ENCODE results near the gene CREBL2. TPM values are rescaled to one million over a fixed set of nuclear protein-coding genes. Genes with fewer than 3 reads are reported as not detected.
"Not testable (repeated sequence)": the region's sequence is repeated elsewhere in the genome, so short reads cannot be mapped to it uniquely, and the experiment has no call there.

The CREBL2 gene
- total RNA-seq, 2 experiments from 2014 or later = 12.5 to 13.9 TPM

DNA sequence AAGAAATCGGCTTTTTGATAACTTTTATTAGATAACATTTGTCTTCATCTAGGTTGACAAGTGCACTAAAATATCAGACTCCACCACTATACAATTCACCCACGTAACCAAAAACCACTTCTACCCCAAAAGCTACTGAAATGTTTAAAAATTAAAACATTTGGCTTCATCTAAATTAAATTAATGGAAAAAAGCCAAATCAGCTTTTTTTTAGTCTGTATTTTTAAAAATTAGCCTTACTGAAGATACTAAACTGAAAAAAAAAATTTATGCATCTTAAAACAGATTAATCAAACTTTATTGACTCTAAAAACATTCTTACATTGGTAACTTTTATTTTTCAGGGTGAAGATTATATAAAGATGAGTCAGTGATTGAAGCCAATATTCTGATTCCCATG lies 30.0 kb downstream of the CREBL2 start:
- H3K27ac Mint-ChIP-seq = no peak overlapping the region
- H3K9me3 Mint-ChIP-seq = peaks cover 13% of the 10 kb centered on the region
- H3K4me1 Mint-ChIP-seq = peaks cover 11% of the 10 kb centered on the region
- H3K4me3 Mint-ChIP-seq = no peak overlapping the region
- H3K27me3 Mint-ChIP-seq = no peaks in the 10 kb centered on the region
- H3K36me3 Mint-ChIP-seq = peaks cover 41% of the 10 kb centered on the region
- no peak for DNase-seq

GRCh38 chr12:12642916-12643315 lies 31.2 kb downstream of the CREBL2 start:
- no peaks in the 10 kb centered on the region for H3K27me3 Mint-ChIP-seq
- no peak for DNase-seq
- peaks cover 21% of the 10 kb centered on the region for H3K9me3 Mint-ChIP-seq
- H3K4me3 Mint-ChIP-seq = no peak overlapping the region
- H3K4me1 Mint-ChIP-seq = peaks cover 10% of the 10 kb centered on the region
- no peak overlapping the region for H3K27ac Mint-ChIP-seq
- peaks cover 42% of the 10 kb centered on the region for H3K36me3 Mint-ChIP-seq

DNA sequence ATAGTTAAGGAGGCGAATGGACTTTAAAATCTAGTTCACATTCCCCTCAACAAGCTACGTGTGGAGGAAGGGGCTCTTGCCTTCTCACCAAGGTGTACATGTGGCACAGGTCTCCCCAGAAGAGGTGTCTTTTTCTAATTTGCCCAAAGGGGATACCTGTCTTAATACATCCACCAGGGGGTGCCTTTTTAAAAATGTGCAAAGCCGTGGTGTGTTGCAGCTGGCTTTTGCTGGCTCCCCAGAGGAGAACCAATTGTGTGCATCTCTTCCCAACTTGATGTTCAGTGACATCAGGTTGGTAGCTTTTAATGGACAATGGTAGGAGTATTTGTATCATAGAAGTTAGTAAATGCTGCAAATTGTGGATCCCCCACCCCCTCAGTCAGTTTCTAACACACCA lies 33.8 kb downstream of the CREBL2 start:
- peaks cover 39% of the 10 kb centered on the region for H3K36me3 Mint-ChIP-seq
- H3K9me3 Mint-ChIP-seq = peaks cover 32% of the 10 kb centered on the region
- peak; percentile 10 for DNase-seq
- H3K4me1 Mint-ChIP-seq = peaks cover 10% of the 10 kb centered on the region
- no peaks in the 10 kb centered on the region for H3K27me3 Mint-ChIP-seq
- no peak overlapping the region for H3K4me3 Mint-ChIP-seq
- H3K27ac Mint-ChIP-seq = no peak overlapping the region

- peak overlapping the region; percentile 44 for H3K27ac Mint-ChIP-seq
- not testable (repeated sequence) for H3K4me1 Mint-ChIP-seq, H3K4me3 Mint-ChIP-seq, DNase-seq, H3K27me3 Mint-ChIP-seq
- peaks cover 35% of the 10 kb centered on the region for H3K36me3 Mint-ChIP-seq
- peaks cover 31% of the 10 kb centered on the region for H3K9me3 Mint-ChIP-seq
Measured at GRCh38 chr12:12645968-12646367, 34.3 kb downstream of the CREBL2 start.

DNA sequence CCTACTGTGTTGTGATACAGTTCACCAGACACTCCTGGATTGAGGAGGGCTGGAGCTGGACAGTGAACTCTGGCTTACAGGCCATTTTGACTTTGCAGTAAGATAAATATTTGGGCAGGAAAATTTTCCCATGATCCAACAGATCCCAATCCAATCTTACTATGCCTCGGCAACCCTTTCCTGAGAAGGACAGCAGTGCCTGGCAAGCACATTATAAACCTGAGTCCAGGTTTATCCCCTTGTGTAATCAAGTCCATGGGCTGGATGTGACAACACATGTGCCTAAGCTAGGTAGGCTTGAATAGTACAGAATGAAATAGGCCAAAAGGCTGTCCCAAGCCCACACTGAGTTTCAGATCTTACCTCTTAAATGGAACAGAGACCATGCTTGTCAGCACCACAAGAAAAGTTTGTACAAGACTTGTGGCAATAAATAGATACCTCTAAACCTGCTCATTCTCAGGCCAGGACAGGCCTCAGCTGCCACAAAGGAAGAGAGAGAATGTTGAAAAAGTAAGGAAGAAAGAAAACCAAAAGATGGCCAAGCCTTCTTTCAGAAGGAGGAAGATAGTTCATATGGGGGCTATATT lies 34.9 kb downstream of the CREBL2 start:
- H3K27ac Mint-ChIP-seq = no peak overlapping the region
- H3K27me3 Mint-ChIP-seq = no peaks in the 10 kb centered on the region
- H3K4me3 Mint-ChIP-seq = no peak overlapping the region
- DNase-seq = no peak
- peaks cover 34% of the 10 kb centered on the region for H3K9me3 Mint-ChIP-seq
- peaks cover 36% of the 10 kb centered on the region for H3K36me3 Mint-ChIP-seq
- peaks cover 10% of the 10 kb centered on the region for H3K4me1 Mint-ChIP-seq

DNA sequence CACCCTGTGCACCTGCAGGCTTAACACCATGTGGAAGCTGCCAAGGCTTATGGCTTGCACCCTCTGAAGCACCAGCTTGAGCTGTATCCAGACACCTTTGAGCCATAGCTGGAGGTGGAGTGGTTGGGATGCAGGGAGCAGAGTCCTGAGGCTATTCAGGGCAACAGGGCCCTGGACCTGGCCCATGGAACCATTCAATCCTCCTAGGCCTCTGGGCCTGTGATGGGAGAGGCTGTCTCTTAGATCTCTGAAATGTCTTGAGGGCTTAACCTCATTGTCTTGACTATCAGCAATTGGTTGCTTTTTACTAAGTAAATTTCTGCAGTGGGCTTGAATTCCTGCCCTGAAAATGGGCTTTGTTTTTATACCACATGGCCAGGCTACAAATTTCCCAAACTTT lies 36.6 kb downstream of the CREBL2 start:
- H3K27ac Mint-ChIP-seq = no peak overlapping the region
- H3K4me3 Mint-ChIP-seq = no peak overlapping the region
- peaks cover 10% of the 10 kb centered on the region for H3K4me1 Mint-ChIP-seq
- peaks cover 35% of the 10 kb centered on the region for H3K36me3 Mint-ChIP-seq
- H3K9me3 Mint-ChIP-seq = peaks cover 36% of the 10 kb centered on the region
- no peak for DNase-seq
- H3K27me3 Mint-ChIP-seq = no peaks in the 10 kb centered on the region

DNA sequence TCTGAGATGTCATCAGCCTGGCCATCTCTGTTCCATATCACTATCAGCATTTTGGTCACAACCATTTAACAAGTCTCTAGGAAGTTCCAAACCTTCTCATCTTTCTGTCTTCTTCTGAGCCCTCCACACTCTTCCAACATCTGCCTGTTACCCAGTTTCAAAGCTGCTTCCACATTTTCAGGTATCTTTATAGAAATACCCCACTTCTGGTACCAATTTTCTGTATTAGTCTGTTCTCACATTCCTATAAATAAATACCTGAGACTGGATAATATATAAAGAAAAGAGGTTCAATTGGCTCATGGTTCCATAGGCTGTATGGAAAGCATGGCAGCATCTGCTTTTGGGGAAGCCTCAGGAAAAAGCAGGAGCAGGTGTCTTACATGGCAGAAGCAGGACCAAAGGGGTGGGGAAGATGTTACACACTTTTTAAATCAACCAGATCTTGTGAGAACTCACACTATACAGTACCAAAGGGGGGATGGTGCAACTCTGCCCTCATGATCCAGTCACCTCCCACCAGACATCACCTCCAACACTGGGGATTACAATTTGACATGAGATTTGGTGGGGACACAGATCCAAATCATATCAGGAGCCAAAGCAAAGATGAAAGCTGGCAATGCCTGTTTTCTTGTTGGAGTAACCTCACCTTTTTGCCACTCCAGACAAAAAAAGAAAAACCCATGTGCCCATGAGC lies 37.4 kb downstream of the CREBL2 start:
- no peak overlapping the region for H3K27ac Mint-ChIP-seq
- no peak for DNase-seq
- no peaks in the 10 kb centered on the region for H3K27me3 Mint-ChIP-seq
- peaks cover 10% of the 10 kb centered on the region for H3K4me1 Mint-ChIP-seq
- H3K4me3 Mint-ChIP-seq = no peak overlapping the region
- peaks cover 35% of the 10 kb centered on the region for H3K36me3 Mint-ChIP-seq
- peaks cover 36% of the 10 kb centered on the region for H3K9me3 Mint-ChIP-seq

DNA sequence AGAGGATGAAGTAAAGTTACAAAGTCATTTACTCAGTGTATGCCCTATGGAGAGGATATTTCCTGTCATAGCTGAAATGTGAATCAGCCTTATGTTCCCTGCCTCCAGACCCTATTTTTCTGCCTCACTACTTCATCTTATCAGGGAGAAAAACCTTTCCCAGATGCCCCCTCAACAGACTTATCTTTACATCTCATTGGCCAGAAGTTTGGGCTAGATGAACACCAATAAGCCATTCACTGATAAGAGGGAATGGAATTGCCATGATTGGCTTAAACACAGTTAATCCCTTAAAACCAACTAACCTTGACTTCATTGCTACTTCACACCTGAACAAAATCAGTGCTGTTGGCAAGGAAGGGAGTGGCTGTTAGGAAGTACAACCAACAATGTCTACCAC lies 40.1 kb downstream of the CREBL2 start:
- no peak for DNase-seq
- Mint-ChIP-seq H3K36me3 (peaks cover 28% of the 10 kb centered on the region), H3K9me3 (peaks cover 36% of the 10 kb centered on the region), H3K4me1 (peaks cover 4% of the 10 kb centered on the region), H3K4me3 (no peak overlapping the region), H3K27ac (no peak overlapping the region), H3K27me3 (no peaks in the 10 kb centered on the region)

DNA sequence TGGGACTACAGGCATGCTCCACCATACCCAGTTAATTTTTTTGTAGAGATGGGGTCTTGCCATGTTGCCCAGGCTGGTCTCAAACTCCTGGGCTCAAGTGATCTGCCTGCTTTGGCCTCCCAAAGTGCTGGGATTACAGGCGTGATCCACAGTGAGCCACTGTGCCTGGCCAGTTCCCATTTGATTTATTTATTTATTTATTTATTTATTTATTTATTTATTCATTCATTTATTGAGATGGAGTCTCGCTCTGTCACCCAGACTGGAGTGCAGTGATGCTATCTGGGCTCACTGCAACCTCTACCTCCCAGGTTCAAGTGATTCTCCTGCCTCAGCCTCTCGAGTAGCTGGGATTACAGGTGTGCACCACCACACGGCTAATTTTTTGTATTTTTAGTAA lies 41.0 kb downstream of the CREBL2 start:
- H3K4me3 Mint-ChIP-seq, H3K4me1 Mint-ChIP-seq, H3K27ac Mint-ChIP-seq, H3K27me3 Mint-ChIP-seq, DNase-seq: not testable (repeated sequence)
- Mint-ChIP-seq H3K36me3 (peaks cover 21% of the 10 kb centered on the region), H3K9me3 (peaks cover 31% of the 10 kb centered on the region)

DNA sequence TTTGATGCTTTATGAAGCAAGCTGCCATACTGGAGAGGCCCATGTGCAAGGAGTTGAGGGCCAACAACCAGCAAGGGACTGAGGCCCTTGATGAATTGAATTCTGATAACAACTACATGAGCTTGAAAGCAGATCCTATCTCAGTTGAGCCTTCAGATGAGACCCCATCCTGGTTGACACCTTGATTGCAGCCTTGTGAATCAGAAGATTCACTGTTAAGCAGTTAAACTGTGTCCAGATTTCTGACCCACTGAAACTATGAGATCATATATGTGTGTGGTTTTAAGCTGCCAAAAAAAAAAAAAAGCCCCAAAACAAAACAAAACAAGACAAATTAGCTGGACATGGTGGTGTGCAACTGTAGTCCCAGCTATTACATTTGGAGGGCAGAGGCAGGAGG lies 42.2 kb downstream of the CREBL2 start:
- Mint-ChIP-seq H3K4me3 (no peak overlapping the region), H3K36me3 (peaks cover 13% of the 10 kb centered on the region), H3K9me3 (peaks cover 18% of the 10 kb centered on the region), H3K27me3 (no peaks in the 10 kb centered on the region), H3K27ac (no peak overlapping the region), H3K4me1 (peaks cover 4% of the 10 kb centered on the region)
- no peak for DNase-seq

- H3K27ac Mint-ChIP-seq = no peak overlapping the region
- peaks cover 6% of the 10 kb centered on the region for H3K36me3 Mint-ChIP-seq
- DNase-seq = no peak
- H3K4me1 Mint-ChIP-seq = peaks cover 4% of the 10 kb centered on the region
- H3K9me3 Mint-ChIP-seq = peaks cover 10% of the 10 kb centered on the region
- H3K4me3 Mint-ChIP-seq = no peak overlapping the region
- H3K27me3 Mint-ChIP-seq = no peaks in the 10 kb centered on the region
Measured at GRCh38 chr12:12654691-12655460, 43.2 kb downstream of the CREBL2 start.

- no peak for DNase-seq
- Mint-ChIP-seq H3K4me3 (no peak overlapping the region), H3K27ac (no peak overlapping the region), H3K4me1 (peaks cover 4% of the 10 kb centered on the region), H3K27me3 (no peaks in the 10 kb centered on the region), H3K36me3 (no peaks in the 10 kb centered on the region), H3K9me3 (no peaks in the 10 kb centered on the region)
Measured at GRCh38 chr12:12660201-12660600, 48.5 kb downstream of the CREBL2 start.

- no peak overlapping the region for H3K4me3 Mint-ChIP-seq
- H3K9me3 Mint-ChIP-seq = no peaks in the 10 kb centered on the region
- no peaks in the 10 kb centered on the region for H3K27me3 Mint-ChIP-seq
- H3K27ac Mint-ChIP-seq = no peak overlapping the region
- H3K4me1 Mint-ChIP-seq = no peaks in the 10 kb centered on the region
- no peak for DNase-seq
- H3K36me3 Mint-ChIP-seq = no peaks in the 10 kb centered on the region
Measured at GRCh38 chr12:12661086-12661856, 49.6 kb downstream of the CREBL2 start.

- Mint-ChIP-seq H3K4me3 (no peak overlapping the region), H3K27me3 (no peaks in the 10 kb centered on the region), H3K27ac (no peak overlapping the region), H3K36me3 (no peaks in the 10 kb centered on the region), H3K9me3 (no peaks in the 10 kb centered on the region), H3K4me1 (no peaks in the 10 kb centered on the region)
- DNase-seq = no peak
Measured at GRCh38 chr12:12663644-12664294, 52.1 kb downstream of the CREBL2 start.

All from activated naive CD8-positive, alpha-beta T cell treated with anti-CD3 and anti-CD28 coated beads for 36 hours (primary cell).